GM19043 (cell line): ENCODE measurements around the gene TRIM29.

Source experiments
- ATAC-seq: cut with Tn5 transposase; IDR thresholded peaks from one replicate; pipeline ENCODE4 v1.9.1; 2021; ENCODE audit warnings: low read depth; ENCODE audit not compliant: unreplicated experiment

TRIM29 gene

DNA sequence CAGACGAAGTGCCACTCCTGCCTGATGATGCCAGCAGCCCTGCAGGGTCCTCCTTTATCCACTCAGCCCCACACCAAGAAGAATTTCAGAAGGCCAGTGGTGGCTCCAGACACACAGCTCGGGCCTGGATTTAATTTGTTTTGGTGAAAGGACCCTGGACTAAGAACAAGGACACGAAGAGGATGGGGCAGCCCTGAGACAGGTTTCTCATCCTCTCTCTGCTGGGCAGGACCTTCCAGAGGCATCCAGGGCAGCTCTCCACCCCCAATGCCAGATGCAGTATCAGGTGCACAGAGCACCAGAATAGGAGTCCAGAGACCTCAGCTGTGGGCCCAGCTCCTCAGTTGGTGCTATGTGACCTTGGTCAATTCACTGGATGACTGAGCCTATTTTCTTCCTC is 72.0 kb downstream of the TRIM29 start:
- ATAC-seq: no peak

DNA sequence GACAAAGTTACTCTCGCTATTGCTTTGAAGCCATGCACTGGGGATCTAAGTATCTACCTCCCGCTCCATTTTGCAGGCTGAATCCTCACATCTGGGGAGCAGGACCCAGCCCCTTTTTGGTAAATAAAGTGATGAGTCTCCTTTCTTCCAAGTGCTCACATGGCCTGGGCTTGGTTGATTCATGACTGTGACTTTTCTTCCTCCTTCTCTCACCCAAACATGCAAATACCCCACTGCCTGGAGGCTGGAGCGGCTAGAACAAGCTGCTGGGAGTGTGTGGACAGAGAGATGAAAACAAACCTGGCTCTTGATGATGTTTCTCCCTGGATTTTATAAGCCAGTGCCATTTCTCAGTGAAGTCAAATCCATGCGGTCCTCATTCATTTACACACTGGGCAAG is 72.7 kb downstream of the TRIM29 start:
- ATAC-seq: no peak

DNA sequence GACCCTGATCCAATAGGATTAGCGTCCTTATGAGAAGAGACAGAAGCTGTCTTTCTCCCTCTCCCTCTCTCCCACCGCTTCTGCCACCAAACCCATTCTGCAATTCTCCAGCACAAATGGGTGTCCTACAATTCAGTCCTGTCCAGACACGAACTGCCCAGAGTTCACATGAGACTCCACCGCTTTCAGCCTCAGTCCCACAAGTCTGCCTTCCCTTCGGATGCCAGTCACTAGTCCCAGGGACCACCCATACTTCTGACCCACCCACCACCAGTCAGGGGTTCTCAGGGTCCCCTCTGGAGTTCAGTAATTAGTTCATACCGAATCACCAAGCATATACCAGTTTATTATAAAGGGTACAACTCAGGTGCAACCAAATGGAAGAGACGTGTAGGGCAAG is 73.6 kb downstream of the TRIM29 start:
- no peak for ATAC-seq

DNA sequence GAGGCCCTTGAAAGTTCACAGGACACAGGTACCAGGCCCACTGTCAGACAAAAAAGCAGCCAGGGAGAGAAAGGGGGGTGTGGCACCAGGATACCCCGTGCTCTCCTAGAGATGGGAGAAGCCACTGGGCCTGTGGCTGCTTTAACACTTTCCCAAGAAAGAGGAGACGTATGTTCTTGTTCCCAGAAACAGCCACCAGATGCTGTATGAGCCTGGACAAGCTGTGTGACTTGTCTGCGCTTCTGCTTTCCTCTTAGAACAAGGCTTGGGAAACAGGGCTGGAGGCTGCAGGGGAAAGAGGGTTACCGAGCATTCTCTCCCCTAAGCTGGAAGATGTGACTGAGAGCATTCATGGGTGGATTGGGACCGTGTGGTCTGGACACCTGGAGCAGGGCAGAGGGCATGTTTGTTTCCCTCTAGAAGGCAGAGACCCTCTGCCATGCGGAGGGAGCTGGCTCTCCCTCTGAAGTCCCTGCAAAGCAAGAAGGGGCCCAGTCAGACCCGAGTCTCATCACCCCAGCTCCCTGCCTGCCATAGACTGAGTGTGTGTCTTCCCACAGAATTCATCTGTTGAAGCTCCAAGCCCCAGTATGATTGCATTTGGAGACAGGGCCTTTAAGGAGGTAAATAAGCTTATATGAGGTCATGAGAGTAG is 74.1 kb downstream of the TRIM29 start:
- no peak for ATAC-seq

DNA sequence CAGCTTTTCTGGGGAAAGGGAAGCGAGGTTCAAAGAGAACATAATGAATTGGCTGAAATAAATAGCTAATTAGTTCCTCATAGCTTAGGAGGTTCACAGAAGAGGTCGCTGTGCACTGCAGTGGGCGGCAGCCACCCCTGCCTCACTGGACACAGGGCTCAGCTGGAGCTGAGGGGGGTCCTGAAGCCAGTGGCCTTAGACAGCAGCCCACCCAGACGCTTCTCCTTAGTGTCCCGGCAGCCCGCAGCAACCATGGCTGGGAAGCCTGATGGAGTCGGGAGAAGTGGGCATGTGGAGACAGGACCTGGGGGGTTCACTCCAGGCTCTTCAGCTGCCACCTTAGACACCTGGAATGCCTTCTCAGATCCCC is 75.4 kb downstream of the TRIM29 start:
- ATAC-seq: no peak

DNA sequence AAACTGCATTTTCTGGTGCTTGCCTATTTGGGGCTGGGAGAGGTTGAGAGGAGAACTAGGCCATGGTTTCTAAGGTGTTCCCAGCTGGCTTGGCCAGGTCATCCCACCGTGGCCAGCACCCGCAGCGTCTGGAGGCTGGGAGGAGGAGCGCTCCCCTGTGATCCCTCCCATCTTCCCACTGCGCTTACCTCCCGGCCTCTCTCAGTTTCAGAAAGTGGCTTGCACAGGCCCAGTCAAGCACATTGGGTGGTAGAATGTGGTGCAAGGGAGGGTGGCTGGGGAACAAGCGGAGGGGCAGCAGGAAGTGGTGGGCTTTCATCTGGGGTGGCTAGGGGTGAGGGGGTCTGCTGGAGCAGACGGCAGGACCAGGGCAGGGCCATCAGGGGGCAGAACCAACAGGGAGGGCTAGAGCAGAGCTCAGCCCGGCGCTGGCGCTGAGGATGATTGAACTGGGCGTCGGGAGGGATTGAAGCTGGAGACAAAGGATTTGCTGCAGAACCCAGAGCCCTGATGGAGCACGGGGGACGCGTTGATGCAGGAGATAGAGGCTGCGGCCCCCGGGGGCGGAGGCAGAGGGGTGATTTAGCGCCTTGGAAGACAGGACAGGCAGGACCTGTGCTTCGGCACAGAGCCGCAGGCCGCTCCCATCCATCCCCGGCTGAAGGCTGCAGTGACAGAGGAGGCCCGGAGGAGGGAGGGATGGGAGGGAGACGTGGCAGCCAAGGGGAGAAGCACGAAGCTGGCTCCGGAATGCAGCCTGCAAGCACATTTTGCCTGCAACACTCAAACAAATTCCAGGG is 76.0 kb downstream of the TRIM29 start:
- ATAC-seq: no peak
